Smooth muscle cell (in vitro differentiated cells): Measurements from ENCODE around the gene RBMS1. TPM values are rescaled to one million over a fixed set of nuclear protein-coding genes. Genes with fewer than 3 reads are reported as not detected.
"Not testable (repeated sequence)": the region's sequence is repeated elsewhere in the genome, so short reads cannot be mapped to it uniquely, and the experiment has no call there.

Source experiments
- DNase-seq: peaks from one replicate; lab custom pipeline; 2025; ENCODE audit not compliant: unreplicated experiment; lab: John Stamatoyannopoulos, UW
- H2AFZ ChIP-seq: fragments of 200-600 bp; sonication (generic); 2 replicates; pipeline ENCODE4 v1.6.0; 2016; ENCODE audit warnings: antibody characterized with exemption, low read depth, mild to moderate bottlenecking
- H3F3A ChIP-seq: fragments of 200-600 bp; sonication (generic); 2 replicates; pipeline ENCODE4 v1.6.0; 2017; ENCODE audit warnings: antibody characterized with exemption, low read depth
- H3K27ac ChIP-seq: fragments of 200-600 bp; sonication (generic); 2 replicates; pipeline ENCODE4 v1.5.1; 2016; ENCODE audit warnings: low read depth, mild to moderate bottlenecking
- H3K27me3 ChIP-seq: fragments of 200-600 bp; sonication (generic); 2 replicates; pipeline ENCODE4 v1.6.1; 2016; ENCODE audit warnings: low read depth, mild to moderate bottlenecking
- H3K36me3 ChIP-seq: fragments of 200-600 bp; sonication (generic); 2 replicates; pipeline ENCODE4 v1.5.1; 2016; ENCODE audit warnings: low read depth
- H3K4me1 ChIP-seq: fragments of 200-600 bp; sonication (generic); 2 replicates; pipeline ENCODE4 v1.5.1; 2016; ENCODE audit warnings: low read depth
- H3K4me2 ChIP-seq: fragments of 200-600 bp; sonication (generic); 2 replicates; pipeline ENCODE4 v1.6.0; 2016; ENCODE audit warnings: mild to moderate bottlenecking
- H3K4me3 ChIP-seq: fragments of 200-600 bp; sonication (generic); 2 replicates; pipeline ENCODE4 v1.5.1; 2016; ENCODE audit warnings: mild to moderate bottlenecking
- H3K79me2 ChIP-seq: fragments of 200-600 bp; sonication (generic); 2 replicates; pipeline ENCODE4 v1.6.0; 2016; ENCODE audit warnings: low read depth, mild to moderate bottlenecking
- H3K9ac ChIP-seq: fragments of 200-600 bp; sonication (generic); 2 replicates; pipeline ENCODE4 v1.6.0; 2016; ENCODE audit warnings: low read depth
- H3K9me3 ChIP-seq: fragments of 200-600 bp; sonication (generic); replicated peaks from 2 replicates; pipeline ENCODE4 v1.5.1; 2016; ENCODE audit warnings: low read depth
- H4K20me1 ChIP-seq: fragments of 200-600 bp; sonication (generic); 2 replicates; pipeline ENCODE4 v1.6.0; 2016; ENCODE audit warnings: low read depth
- CTCF ChIP-seq: fragments of 200-600 bp; sonication (generic); IDR thresholded peaks from 2 replicates; pipeline ENCODE4 v1.5.1; 2017; ENCODE audit warnings: borderline replicate concordance, mild to moderate bottlenecking, antibody characterized with exemption; ENCODE audit not compliant: insufficient read depth, poor library complexity, severe bottlenecking
- WGBS: methylation state at CpG from one replicate; pipeline ENCODE4 v1.1.7; 2016; ENCODE audit warnings: low lambda C conversion rate; 5-methylcytosine and 5-hydroxymethylcytosine counted together
- polyA plus RNA-seq: library from polyadenylated mRNA; unstranded; fragments of >200 nt; fragmentation: Nextera tagmentation; extraction: Ambion mirVana; gene quantifications from 2 replicates; pipeline ENCODE4 v1.2.1, GENCODE V29; 2016
- total RNA-seq: library from RNA; depleted of rRNA; stranded (reverse); fragments of >200 nt; gene quantifications from 2 replicates; pipeline ENCODE4 v1.2.3, GENCODE V29; 2014

The RBMS1 gene
- total and polyA plus RNA-seq, 2 experiments from 2014 or later, result 103 to 160 TPM

- H4K20me1 ChIP-seq, result peaks cover 100% of the 10 kb centered on the region
- peak overlapping the region; percentile 78 for H3K27ac ChIP-seq
- WGBS, result 73% methylated on average over 7 of the region's 7 CpGs
- H2AFZ ChIP-seq, result no peak overlapping the region
- no peak overlapping the region for H3K9ac ChIP-seq
- no peaks in the 10 kb centered on the region for H3K9me3 ChIP-seq
- no peak for DNase-seq
- no peak for TF ChIP-seq CTCF
- H3K4me2 ChIP-seq, result peak overlapping the region; percentile 65
- H3K27me3 ChIP-seq, result no peaks in the 10 kb centered on the region
- no peak overlapping the region for H3K4me3 ChIP-seq
- no peaks in the 10 kb centered on the region for H3K36me3 ChIP-seq
- H3K4me1 ChIP-seq, result peaks cover 59% of the 10 kb centered on the region
- H3K79me2 ChIP-seq, result peaks cover 98% of the 10 kb centered on the region
- peaks cover 12% of the 10 kb centered on the region for H3F3A ChIP-seq
Measured at GRCh38 chr2:160368988-160369930, 124.3 kb downstream of the RBMS1 start.

GRCh38 chr2:160367887-160368286 is 125.7 kb downstream of the RBMS1 start:
- TF ChIP-seq CTCF, result no peak
- H3K36me3 ChIP-seq, result no peaks in the 10 kb centered on the region
- H2AFZ ChIP-seq, result no peak overlapping the region
- H3K79me2 ChIP-seq, result peaks cover 98% of the 10 kb centered on the region
- peak overlapping the region; percentile 65 for H3K4me2 ChIP-seq
- H3K4me1 ChIP-seq, result peaks cover 45% of the 10 kb centered on the region
- H3K27me3 ChIP-seq, result no peaks in the 10 kb centered on the region
- H4K20me1 ChIP-seq, result peaks cover 100% of the 10 kb centered on the region
- peaks cover 12% of the 10 kb centered on the region for H3F3A ChIP-seq
- DNase-seq, result no peak
- H3K9me3 ChIP-seq, result no peaks in the 10 kb centered on the region
- WGBS, result 17% methylated on average over 7 of the region's 7 CpGs
- H3K4me3 ChIP-seq, result no peak overlapping the region
- H3K9ac ChIP-seq, result no peak overlapping the region
- H3K27ac ChIP-seq, result peak overlapping the region; percentile 78

- H3K27ac ChIP-seq, result peak overlapping the region; percentile 78
- peaks cover 12% of the 10 kb centered on the region for H3F3A ChIP-seq
- H3K4me1 ChIP-seq, result peaks cover 38% of the 10 kb centered on the region
- not testable (repeated sequence) for H2AFZ ChIP-seq, H3K36me3 ChIP-seq, DNase-seq, H3K9ac ChIP-seq, H3K4me3 ChIP-seq, H3K27me3 ChIP-seq, H3K9me3 ChIP-seq
- peaks cover 100% of the 10 kb centered on the region for H4K20me1 ChIP-seq
- peaks cover 98% of the 10 kb centered on the region for H3K79me2 ChIP-seq
- WGBS, result 73% methylated on average over 4 of the region's 4 CpGs
- peak overlapping the region; percentile 65 for H3K4me2 ChIP-seq
Measured at GRCh38 chr2:160367139-160367538, 126.5 kb downstream of the RBMS1 start.

- H3K27me3 ChIP-seq, result no peaks in the 10 kb centered on the region
- DNase-seq, result no peak
- H3K4me1 ChIP-seq, result peaks cover 35% of the 10 kb centered on the region
- H3F3A ChIP-seq, result peaks cover 12% of the 10 kb centered on the region
- no peak overlapping the region for H3K9ac ChIP-seq
- 64% methylated on average over 1 of the region's 1 CpG for WGBS
- peaks cover 100% of the 10 kb centered on the region for H4K20me1 ChIP-seq
- H3K4me2 ChIP-seq, result no peak overlapping the region
- no peaks in the 10 kb centered on the region for H3K9me3 ChIP-seq
- no peaks in the 10 kb centered on the region for H3K36me3 ChIP-seq
- no peak overlapping the region for H2AFZ ChIP-seq
- no peak for TF ChIP-seq CTCF
- peaks cover 98% of the 10 kb centered on the region for H3K79me2 ChIP-seq
- no peak overlapping the region for H3K27ac ChIP-seq
- H3K4me3 ChIP-seq, result no peak overlapping the region
Measured at GRCh38 chr2:160366474-160366873, 127.1 kb downstream of the RBMS1 start.
